OCI-LY3 (cell line): ENCODE results near the gene GSG1L.

Experiments used
- H2AFZ ChIP-seq: fragments of 200-600, 300-600 bp; shearing (Covaris generic); 2 replicates; pipeline ENCODE4 v1.6.0; 2014; ENCODE audit warnings: antibody characterized with exemption, low read depth, low read length
- H3K27ac ChIP-seq: fragments of 200-600, 300-600 bp; sonication (generic); 2 replicates; pipeline ENCODE4 v1.5.1; 2014; ENCODE audit warnings: mild to moderate bottlenecking, low read length, moderate library complexity, mixed read lengths
- H3K27me3 ChIP-seq: fragments of 200-600, 300-600 bp; sonication (generic); 2 replicates; pipeline ENCODE4 v1.6.1; 2014; ENCODE audit warnings: low read depth, low read length, mixed read lengths
- H3K36me3 ChIP-seq: fragments of 200-600, 300-600 bp; sonication (generic); replicated peaks from 2 replicates; pipeline ENCODE3; 2014; ENCODE audit warnings: low read depth, low read length, mixed read lengths
- H3K4me1 ChIP-seq: fragments of 300-600, 200-600 bp; sonication (generic); 2 replicates; pipeline ENCODE4 v1.6.1; 2014; ENCODE audit warnings: low read length, mixed read lengths
- H3K4me2 ChIP-seq: fragments of 200-600, 300-600 bp; sonication (generic); 2 replicates; pipeline ENCODE4 v1.6.1; 2014; ENCODE audit warnings: low read length, mixed read lengths
- H3K4me3 ChIP-seq: fragments of 300-600, 200-600 bp; sonication (generic); 2 replicates; pipeline ENCODE4 v1.5.1; 2014; ENCODE audit warnings: antibody characterized with exemption, mild to moderate bottlenecking, low read length, moderate library complexity
- H3K79me2 ChIP-seq: fragments of 300-600, 200-600 bp; shearing (Covaris generic); 2 replicates; pipeline ENCODE4 v1.6.1; 2014; ENCODE audit warnings: mild to moderate bottlenecking, low read length, mixed read lengths
- H3K9ac ChIP-seq: fragments of 300-600, 200-600 bp; shearing (Covaris generic); 2 replicates; pipeline ENCODE4 v1.6.0; 2014; ENCODE audit warnings: mild to moderate bottlenecking, low read length, moderate library complexity
- H3K9me3 ChIP-seq: fragments of 200-600, 300-600 bp; shearing (Covaris generic); 2 replicates; pipeline ENCODE4 v1.6.1; 2014; ENCODE audit warnings: low read length, mixed read lengths; ENCODE audit not compliant: insufficient read depth
- H4K20me1 ChIP-seq: fragments of 200-600, 300-600 bp; sonication (generic); 2 replicates; pipeline ENCODE4 v1.6.1; 2016; ENCODE audit warnings: low read length, mixed read lengths; ENCODE audit not compliant: insufficient read depth
- CTCF ChIP-seq: fragments of 200-600, 300-600 bp; sonication (generic); IDR thresholded peaks from 2 replicates; pipeline ENCODE4 v1.5.1; 2014; ENCODE audit warnings: antibody characterized with exemption, low read length, low read depth
- EZH2phosphoT487 ChIP-seq: fragments of 200-600 bp; shearing (Covaris generic); IDR thresholded peaks from 2 replicates; pipeline ENCODE4 v1.6.1; 2018; ENCODE audit warnings: antibody characterized with exemption, mixed run types, low read depth

GSG1L gene

GRCh38 chr16:28072087-28072486, 8.6 kb upstream of the GSG1L start:
- Histone ChIP-seq H3K27ac (no peak overlapping the region), H3K4me3 (no peak overlapping the region), H4K20me1 (no peaks in the 10 kb centered on the region), H3K36me3 (no peaks in the 10 kb centered on the region), H3K9me3 (no peaks in the 10 kb centered on the region), H3K79me2 (no peaks in the 10 kb centered on the region), H3K27me3 (peaks cover 8% of the 10 kb centered on the region), H3K4me1 (no peaks in the 10 kb centered on the region), H3K9ac (no peak overlapping the region), H2AFZ (no peak overlapping the region), H3K4me2 (no peak overlapping the region)
- no peak for TF ChIP-seq EZH2phosphoT487
- no peak for TF ChIP-seq CTCF

GRCh38 chr16:28069971-28070794, 6.7 kb upstream of the GSG1L start:
- no peaks in the 10 kb centered on the region for H3K4me1 ChIP-seq
- H3K4me2 ChIP-seq: no peak overlapping the region
- H3K27me3 ChIP-seq: peaks cover 8% of the 10 kb centered on the region
- H3K9me3 ChIP-seq: no peaks in the 10 kb centered on the region
- H3K27ac ChIP-seq: no peak overlapping the region
- no peaks in the 10 kb centered on the region for H4K20me1 ChIP-seq
- H3K4me3 ChIP-seq: no peak overlapping the region
- TF ChIP-seq EZH2phosphoT487 (no peak), CTCF (no peak)
- no peaks in the 10 kb centered on the region for H3K79me2 ChIP-seq
- no peaks in the 10 kb centered on the region for H3K36me3 ChIP-seq
- H3K9ac ChIP-seq: no peak overlapping the region
- H2AFZ ChIP-seq: no peak overlapping the region

GRCh38 chr16:28068976-28069375, 5.5 kb upstream of the GSG1L start:
- H3K4me2 ChIP-seq: no peak overlapping the region
- no peaks in the 10 kb centered on the region for H3K79me2 ChIP-seq
- H2AFZ ChIP-seq: no peak overlapping the region
- no peak for TF ChIP-seq EZH2phosphoT487
- TF ChIP-seq CTCF: no peak
- no peaks in the 10 kb centered on the region for H3K4me1 ChIP-seq
- H3K9me3 ChIP-seq: no peaks in the 10 kb centered on the region
- H4K20me1 ChIP-seq: no peaks in the 10 kb centered on the region
- H3K27ac ChIP-seq: no peak overlapping the region
- no peaks in the 10 kb centered on the region for H3K36me3 ChIP-seq
- H3K27me3 ChIP-seq: peaks cover 8% of the 10 kb centered on the region
- H3K9ac ChIP-seq: no peak overlapping the region
- H3K4me3 ChIP-seq: no peak overlapping the region

- Histone ChIP-seq H3K4me1 (no peaks in the 10 kb centered on the region), H3K4me2 (no peak overlapping the region), H4K20me1 (no peaks in the 10 kb centered on the region), H3K9ac (no peak overlapping the region), H2AFZ (no peak overlapping the region), H3K4me3 (no peak overlapping the region), H3K27ac (no peak overlapping the region), H3K36me3 (no peaks in the 10 kb centered on the region), H3K79me2 (no peaks in the 10 kb centered on the region), H3K27me3 (peaks cover 8% of the 10 kb centered on the region), H3K9me3 (no peaks in the 10 kb centered on the region)
- TF ChIP-seq EZH2phosphoT487 (no peak), CTCF (no peak)
Observed at GRCh38 chr16:28067604-28068379, 4.3 kb upstream of the GSG1L start.
